Suprapubic skin (tissue), 4 donors: Measurements from ENCODE around the gene CHL1. TPM values are rescaled to one million over a fixed set of nuclear protein-coding genes. Genes with fewer than 3 reads are reported as not detected.

ENCODE experiments used
- DNase-seq, 2 donors: peaks; one replicate each; pipeline ENCODE4 v3.0.0-alpha.2; 2019; ENCODE audit warnings: low spot score in 2 of 2
- H3K27ac ChIP-seq: fragments of 200-600 bp; sonication (generic); one replicate; pipeline ENCODE4 v1.5.1; 2019
- H3K27me3 ChIP-seq: fragments of 200-600 bp; sonication (generic); one replicate; pipeline ENCODE4 v1.5.1; 2019
- H3K36me3 ChIP-seq: fragments of 200-600 bp; sonication (generic); one replicate; pipeline ENCODE4 v1.5.1; 2019
- H3K4me1 ChIP-seq: fragments of 200-600 bp; sonication (generic); one replicate; pipeline ENCODE4 v1.5.1; 2019
- H3K4me3 ChIP-seq: fragments of 200-600 bp; sonication (generic); one replicate; pipeline ENCODE4 v1.5.1; 2019; ENCODE audit warnings: mild to moderate bottlenecking
- H3K9me3 ChIP-seq: fragments of 200-600 bp; sonication (generic); one replicate; pipeline ENCODE4 v1.5.1; 2019
- EP300 ChIP-seq: sonication (generic); formaldehyde crosslinking; IDR thresholded peaks from one replicate; pipeline ENCODE4 v1.6.1; 2017; ENCODE audit warnings: antibody characterized with exemption
- POLR2A ChIP-seq, 2 donors: fragments of 450-650 bp; IDR thresholded peaks; one replicate each; pipeline ENCODE4 v1.6.1; 2017; ENCODE audit warnings: antibody characterized with exemption in 2 of 2, mild to moderate bottlenecking in 2 of 2, moderate library complexity in 2 of 2
- POLR2AphosphoS5 ChIP-seq, 3 donors: sonication (generic); formaldehyde crosslinking; IDR thresholded peaks; one replicate each; pipeline ENCODE4 v1.6.1; 2017; ENCODE audit warnings: antibody characterized with exemption in 3 of 3
- WGBS: methylation state at CpG from one replicate; pipeline ENCODE4 v1.1.5; 2018; 5-methylcytosine and 5-hydroxymethylcytosine counted together
- total RNA-seq, 4 donors: library from RNA; depleted of rRNA; stranded (reverse); fragments of >200 nt; gene quantifications; one replicate each; pipeline ENCODE4 v1.1.0, GENCODE V29; 2016
- TF ChIP-seq, protein P1 (sequence below), 2 donors: fragments of 200-600 bp in 1 of 2; fragments of 450-650 bp in 1 of 2; sonication (generic) in 1 of 2; IDR thresholded peaks; one replicate each; pipeline ENCODE4 v1.5.1; 2016 to 2019; ENCODE audit warnings: antibody characterized with exemption in 2 of 2, mild to moderate bottlenecking in 1 of 2, moderate library complexity in 1 of 2

CHL1 gene
- total RNA-seq, 4 donors from 2014 or later: 39.5 to 77.9 (median 60.5) TPM

DNA sequence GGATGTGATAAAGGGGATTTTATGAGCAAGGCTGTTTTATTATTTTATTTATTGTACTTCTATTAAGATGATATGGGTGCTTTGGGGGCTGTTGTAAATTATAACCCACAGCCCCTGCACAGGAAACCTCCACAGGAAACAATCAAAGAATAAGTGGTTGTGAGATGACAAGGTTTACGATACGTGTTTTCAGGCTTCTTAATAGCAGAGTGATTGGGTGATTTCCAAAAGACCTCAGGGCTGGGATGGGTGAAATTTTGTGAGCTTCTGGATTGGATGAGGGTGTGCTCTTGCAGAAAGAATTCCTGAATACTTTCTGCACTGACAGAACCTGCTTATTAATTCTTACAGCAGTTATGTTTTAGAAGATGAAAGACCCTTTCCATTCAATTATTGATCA is 21.4 kb downstream of the CHL1 start:
- no peak overlapping the region for H3K4me3 ChIP-seq
- 29% methylated on average over 2 of the region's 2 CpGs for WGBS
- H3K9me3 ChIP-seq: no peaks in the 10 kb centered on the region
- peaks cover 7% of the 10 kb centered on the region for H3K4me1 ChIP-seq
- TF ChIP-seq POLR2AphosphoS5 (IDR thresholded peaks at IDR 0.05) (no peak), EP300 (no peak), POLR2A (IDR thresholded peaks at IDR 0.05) (no peak)
- TF ChIP-seq, protein P1, sequence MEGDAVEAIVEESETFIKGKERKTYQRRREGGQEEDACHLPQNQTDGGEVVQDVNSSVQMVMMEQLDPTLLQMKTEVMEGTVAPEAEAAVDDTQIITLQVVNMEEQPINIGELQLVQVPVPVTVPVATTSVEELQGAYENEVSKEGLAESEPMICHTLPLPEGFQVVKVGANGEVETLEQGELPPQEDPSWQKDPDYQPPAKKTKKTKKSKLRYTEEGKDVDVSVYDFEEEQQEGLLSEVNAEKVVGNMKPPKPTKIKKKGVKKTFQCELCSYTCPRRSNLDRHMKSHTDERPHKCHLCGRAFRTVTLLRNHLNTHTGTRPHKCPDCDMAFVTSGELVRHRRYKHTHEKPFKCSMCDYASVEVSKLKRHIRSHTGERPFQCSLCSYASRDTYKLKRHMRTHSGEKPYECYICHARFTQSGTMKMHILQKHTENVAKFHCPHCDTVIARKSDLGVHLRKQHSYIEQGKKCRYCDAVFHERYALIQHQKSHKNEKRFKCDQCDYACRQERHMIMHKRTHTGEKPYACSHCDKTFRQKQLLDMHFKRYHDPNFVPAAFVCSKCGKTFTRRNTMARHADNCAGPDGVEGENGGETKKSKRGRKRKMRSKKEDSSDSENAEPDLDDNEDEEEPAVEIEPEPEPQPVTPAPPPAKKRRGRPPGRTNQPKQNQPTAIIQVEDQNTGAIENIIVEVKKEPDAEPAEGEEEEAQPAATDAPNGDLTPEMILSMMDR (IDR thresholded peaks at IDR 0.05): no peak
- no peak for DNase-seq
- H3K27me3 ChIP-seq: no peaks in the 10 kb centered on the region
- no peak overlapping the region for H3K27ac ChIP-seq
- no peaks in the 10 kb centered on the region for H3K36me3 ChIP-seq

DNA sequence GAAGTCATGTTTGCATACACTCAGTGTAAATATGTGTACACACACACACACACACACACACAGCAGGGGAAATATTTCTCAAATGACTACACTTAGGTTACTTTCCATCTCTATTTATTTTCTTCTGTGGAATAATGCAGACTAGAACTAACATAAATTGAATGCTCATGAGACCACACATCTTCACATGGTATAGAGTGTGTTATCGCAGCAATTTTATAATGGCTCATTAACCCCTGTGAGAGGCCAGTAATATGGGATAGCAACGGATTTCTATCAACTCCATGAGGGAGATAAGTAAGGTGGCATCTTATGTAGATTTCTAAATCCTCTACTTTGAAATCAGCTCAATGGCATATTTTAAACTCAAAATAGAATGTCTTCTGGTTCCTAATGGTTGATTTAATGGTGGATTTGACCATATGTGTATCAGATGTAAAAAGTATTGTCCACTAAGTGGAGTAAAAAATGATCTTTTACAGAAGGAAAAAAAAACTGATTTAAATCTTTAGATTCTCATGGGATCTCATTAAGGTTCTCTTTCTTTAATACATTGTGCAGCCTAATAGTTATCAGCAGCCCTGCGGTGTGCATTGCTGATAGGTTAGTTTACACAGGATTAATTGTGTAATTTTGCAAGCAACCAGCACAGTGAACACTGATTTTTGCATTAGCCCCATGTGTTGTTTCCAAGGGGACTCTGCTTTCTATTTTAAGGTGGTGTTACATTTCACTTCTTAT is 32.0 kb downstream of the CHL1 start:
- no peak for DNase-seq
- Histone ChIP-seq H3K36me3 (no peaks in the 10 kb centered on the region), H3K27me3 (no peaks in the 10 kb centered on the region), H3K27ac (no peak overlapping the region), H3K4me3 (no peak overlapping the region), H3K9me3 (peaks cover 3% of the 10 kb centered on the region), H3K4me1 (peaks cover 3% of the 10 kb centered on the region)
- WGBS: 73% methylated on average over 3 of the region's 3 CpGs
- TF ChIP-seq EP300 (no peak), POLR2A (IDR thresholded peaks at IDR 0.05) (no peak), POLR2AphosphoS5 (IDR thresholded peaks at IDR 0.05) (no peak)
- TF ChIP-seq, protein P1 (IDR thresholded peaks at IDR 0.05): no peak

DNA sequence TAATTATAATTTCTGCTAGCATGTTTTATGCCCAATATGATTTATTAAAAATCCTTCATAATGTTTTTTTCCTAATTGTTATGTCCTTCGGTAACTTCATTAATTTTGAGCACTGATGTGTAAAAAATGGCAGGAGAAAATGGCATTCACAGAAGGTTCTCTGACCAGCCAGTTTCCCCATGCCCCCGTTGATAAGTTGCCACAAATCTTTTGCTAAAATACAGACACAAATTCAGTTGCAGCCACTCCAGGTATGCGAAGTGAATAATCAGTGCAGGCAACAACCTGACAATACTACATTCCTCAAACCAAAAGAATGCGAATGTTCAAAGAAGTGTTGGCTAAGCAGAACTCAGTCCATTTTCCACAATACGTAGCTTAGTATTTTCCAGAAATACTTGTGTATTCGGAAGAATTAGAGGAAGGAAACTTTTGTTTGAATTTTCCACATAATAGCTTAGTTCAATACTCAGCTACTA is 32.7 kb downstream of the CHL1 start:
- TF ChIP-seq, protein P1 (IDR thresholded peaks at IDR 0.05): no peak
- TF ChIP-seq EP300 (no peak), POLR2A (IDR thresholded peaks at IDR 0.05) (no peak), POLR2AphosphoS5 (IDR thresholded peaks at IDR 0.05) (no peak)
- WGBS: 38% methylated on average over 6 of the region's 6 CpGs
- no peak for DNase-seq

DNA sequence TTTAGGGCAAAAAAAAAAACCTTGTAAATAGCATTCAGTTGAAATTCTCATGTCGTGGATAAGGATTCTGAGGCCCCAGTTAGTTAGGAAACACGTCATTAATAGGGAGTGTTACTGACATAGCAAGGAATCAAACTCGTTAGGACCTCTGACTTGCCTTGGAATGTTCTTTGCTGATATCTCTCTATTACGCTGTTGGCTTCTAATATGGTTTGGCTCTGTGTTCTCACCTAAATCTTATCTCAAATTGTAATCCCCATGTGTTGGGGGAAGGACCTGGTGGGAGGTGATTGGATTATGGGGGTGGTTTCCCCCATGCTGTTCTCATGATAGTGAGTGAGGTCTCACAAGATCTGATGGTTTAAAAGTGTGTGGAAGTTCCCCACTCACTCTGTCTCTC is 40.3 kb downstream of the CHL1 start:
- Histone ChIP-seq H3K36me3 (no peaks in the 10 kb centered on the region), H3K4me3 (no peak overlapping the region), H3K9me3 (no peaks in the 10 kb centered on the region), H3K27me3 (no peaks in the 10 kb centered on the region), H3K27ac (no peak overlapping the region), H3K4me1 (no peaks in the 10 kb centered on the region)
- 80% methylated on average over 4 of the region's 4 CpGs for WGBS
- DNase-seq: no peak
- TF ChIP-seq POLR2AphosphoS5 (IDR thresholded peaks at IDR 0.05) (no peak), EP300 (no peak), POLR2A (IDR thresholded peaks at IDR 0.05) (no peak)
- TF ChIP-seq, protein P1 (IDR thresholded peaks at IDR 0.05): no peak

More for the DNA sequence above, 32.7 kb downstream of the CHL1 start:
- Histone ChIP-seq H3K9me3 (no peaks in the 10 kb centered on the region), H3K27ac (no peak overlapping the region), H3K36me3 (no peaks in the 10 kb centered on the region), H3K27me3 (no peaks in the 10 kb centered on the region), H3K4me1 (peaks cover 3% of the 10 kb centered on the region), H3K4me3 (no peak overlapping the region)

DNA sequence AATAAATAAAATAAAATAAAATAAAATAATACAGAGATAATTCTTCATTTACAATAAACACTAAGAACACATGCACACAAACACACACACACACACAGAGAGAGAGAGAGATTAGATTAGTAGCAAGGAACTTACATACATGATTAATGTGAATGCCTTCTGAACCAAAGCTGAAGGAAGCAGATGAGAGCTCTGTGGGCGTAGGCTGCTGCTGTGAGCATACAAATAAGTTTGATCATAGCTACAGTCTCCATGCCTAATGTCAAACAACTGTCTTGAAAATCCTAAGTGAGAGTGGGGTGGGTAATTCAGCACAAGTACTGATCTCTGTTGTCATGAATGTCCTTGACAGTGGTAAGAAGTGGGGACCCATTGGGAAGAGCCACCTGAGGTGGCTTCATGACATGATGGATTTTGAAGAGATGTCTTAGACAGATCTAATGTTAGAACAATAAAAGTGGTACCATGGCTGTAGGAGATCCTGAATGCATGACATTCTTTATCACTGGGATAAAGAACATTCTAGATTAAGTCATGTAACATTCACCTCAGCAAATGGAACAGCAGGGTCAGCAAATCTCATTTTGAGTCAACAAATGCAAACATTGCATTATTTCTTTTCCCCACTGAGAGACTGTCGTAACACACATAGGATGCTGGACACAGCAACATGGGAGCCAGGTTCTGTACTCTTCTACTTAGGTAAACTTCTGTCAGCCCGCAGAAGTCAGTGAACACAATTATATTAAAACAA is 46.2 kb downstream of the CHL1 start:
- H3K27ac ChIP-seq: no peak overlapping the region
- H3K4me1 ChIP-seq: peaks cover 2% of the 10 kb centered on the region
- no peak overlapping the region for H3K4me3 ChIP-seq
- H3K36me3 ChIP-seq: no peaks in the 10 kb centered on the region
- no peak for TF ChIP-seq POLR2A (IDR thresholded peaks at IDR 0.05)
- TF ChIP-seq EP300: no peak
- TF ChIP-seq, protein P1 (IDR thresholded peaks at IDR 0.05): no peak
- no peak for TF ChIP-seq POLR2AphosphoS5 (IDR thresholded peaks at IDR 0.05)
- DNase-seq: no peak
- no peaks in the 10 kb centered on the region for H3K27me3 ChIP-seq
- H3K9me3 ChIP-seq: no peaks in the 10 kb centered on the region
- 76% methylated on average over 3 of the region's 3 CpGs for WGBS
